ENCODE results near the gene OLR1.

Gene OLR1

DNA sequence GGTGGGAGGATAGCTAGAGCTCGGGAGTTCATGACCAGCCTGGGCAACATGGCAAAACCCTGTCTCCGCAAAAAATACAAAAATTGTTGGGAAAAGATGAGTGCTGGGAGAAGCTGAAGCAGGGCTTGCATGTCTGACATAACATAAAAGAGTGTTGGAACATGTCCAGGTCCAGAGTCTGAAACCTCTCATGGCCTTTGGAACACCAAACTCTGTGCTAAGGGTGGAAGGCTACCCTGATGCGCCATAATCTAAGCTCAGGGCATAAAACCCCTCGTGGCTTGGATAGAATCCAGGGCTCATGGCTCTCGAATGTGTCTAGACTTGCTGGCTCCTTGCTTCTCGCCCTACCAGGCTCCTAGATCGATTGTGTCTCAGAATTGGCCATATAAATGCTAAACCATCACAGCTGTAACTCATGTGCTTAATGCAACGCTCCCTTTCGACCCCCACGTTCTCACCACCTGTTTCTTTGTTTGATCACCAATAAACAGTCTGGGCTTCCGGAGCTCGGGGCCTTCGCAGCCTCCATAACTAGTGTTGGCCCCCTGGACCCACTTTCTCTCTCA lies 35.2 kb downstream of the OLR1 start:
- H3K9me3 Mint-ChIP-seq = no peaks in the 10 kb centered on the region
- no peaks in the 10 kb centered on the region for H3K27me3 Mint-ChIP-seq (ENCODE audit: low read depth)
- no peaks in the 10 kb centered on the region for H3K4me1 Mint-ChIP-seq
- no peak overlapping the region for H3K4me3 Mint-ChIP-seq
- no peak overlapping the region for H3K27ac Mint-ChIP-seq
- TF ChIP-seq, protein P1, sequence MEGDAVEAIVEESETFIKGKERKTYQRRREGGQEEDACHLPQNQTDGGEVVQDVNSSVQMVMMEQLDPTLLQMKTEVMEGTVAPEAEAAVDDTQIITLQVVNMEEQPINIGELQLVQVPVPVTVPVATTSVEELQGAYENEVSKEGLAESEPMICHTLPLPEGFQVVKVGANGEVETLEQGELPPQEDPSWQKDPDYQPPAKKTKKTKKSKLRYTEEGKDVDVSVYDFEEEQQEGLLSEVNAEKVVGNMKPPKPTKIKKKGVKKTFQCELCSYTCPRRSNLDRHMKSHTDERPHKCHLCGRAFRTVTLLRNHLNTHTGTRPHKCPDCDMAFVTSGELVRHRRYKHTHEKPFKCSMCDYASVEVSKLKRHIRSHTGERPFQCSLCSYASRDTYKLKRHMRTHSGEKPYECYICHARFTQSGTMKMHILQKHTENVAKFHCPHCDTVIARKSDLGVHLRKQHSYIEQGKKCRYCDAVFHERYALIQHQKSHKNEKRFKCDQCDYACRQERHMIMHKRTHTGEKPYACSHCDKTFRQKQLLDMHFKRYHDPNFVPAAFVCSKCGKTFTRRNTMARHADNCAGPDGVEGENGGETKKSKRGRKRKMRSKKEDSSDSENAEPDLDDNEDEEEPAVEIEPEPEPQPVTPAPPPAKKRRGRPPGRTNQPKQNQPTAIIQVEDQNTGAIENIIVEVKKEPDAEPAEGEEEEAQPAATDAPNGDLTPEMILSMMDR (IDR thresholded peaks at IDR 0.05; ENCODE audit: unreplicated experiment in 3 of 3) = no peak
- H3K36me3 Mint-ChIP-seq (ENCODE audit: low read depth) = no peaks in the 10 kb centered on the region

DNA sequence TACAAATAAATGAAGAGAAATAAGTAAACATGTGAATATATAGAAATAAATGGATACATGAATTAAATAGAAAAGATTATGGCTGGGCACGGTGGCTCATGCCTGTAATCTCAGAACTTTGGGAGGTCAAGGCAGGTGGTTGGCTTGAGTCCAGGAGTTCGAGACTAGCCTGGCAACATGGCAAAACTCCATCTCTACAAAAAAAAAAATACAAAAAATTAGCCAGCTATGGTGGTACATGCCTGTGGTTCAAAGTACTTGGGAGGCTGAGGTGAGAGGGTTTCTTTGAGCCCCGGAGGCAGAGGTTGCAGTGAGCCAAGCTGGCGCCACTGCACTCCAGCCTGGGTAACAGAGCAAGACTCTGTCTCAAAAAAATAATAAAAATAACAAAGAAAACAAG lies 36.8 kb downstream of the OLR1 start:
- no peak overlapping the region for H3K4me3 Mint-ChIP-seq
- no peak overlapping the region for H3K27ac Mint-ChIP-seq
- no peaks in the 10 kb centered on the region for H3K4me1 Mint-ChIP-seq
- H3K27me3 Mint-ChIP-seq (ENCODE audit: low read depth) = no peaks in the 10 kb centered on the region
- TF ChIP-seq, protein P1 (IDR thresholded peaks at IDR 0.05; ENCODE audit: unreplicated experiment in 3 of 3) = no peak
- no peaks in the 10 kb centered on the region for H3K9me3 Mint-ChIP-seq
- no peaks in the 10 kb centered on the region for H3K36me3 Mint-ChIP-seq (ENCODE audit: low read depth)

DNA sequence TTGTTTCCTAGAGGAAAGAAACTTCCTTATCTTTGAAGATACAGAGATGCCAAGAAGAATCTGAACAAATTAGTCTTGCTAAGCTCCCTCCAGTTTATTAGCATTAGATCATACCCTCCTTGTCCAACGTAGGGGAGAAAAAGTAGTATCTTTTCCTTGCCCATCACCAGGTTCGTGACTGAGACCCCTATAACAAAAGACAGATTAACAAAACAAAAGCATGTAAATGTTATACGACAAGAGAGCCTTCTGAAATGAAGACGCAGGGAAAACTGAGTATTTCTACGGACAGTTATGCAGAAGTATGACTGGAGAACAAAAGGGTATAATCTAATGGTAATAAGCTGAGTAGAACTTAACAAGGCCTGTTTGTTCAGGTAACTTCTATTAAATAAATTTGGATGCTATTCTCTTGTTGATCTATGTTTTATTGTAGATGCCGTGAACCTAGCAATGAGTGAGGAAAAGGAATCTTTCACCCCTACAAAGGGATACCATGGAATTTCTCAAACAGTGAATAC lies 39.0 kb downstream of the OLR1 start:
- H3K27me3 Mint-ChIP-seq (ENCODE audit: low read depth) = no peaks in the 10 kb centered on the region
- no peaks in the 10 kb centered on the region for H3K36me3 Mint-ChIP-seq (ENCODE audit: low read depth)
- H3K4me1 Mint-ChIP-seq = no peaks in the 10 kb centered on the region
- H3K27ac Mint-ChIP-seq = no peak overlapping the region
- H3K9me3 Mint-ChIP-seq = no peaks in the 10 kb centered on the region
- TF ChIP-seq, protein P1 (IDR thresholded peaks at IDR 0.05; ENCODE audit: unreplicated experiment in 3 of 3) = no peak
- H3K4me3 Mint-ChIP-seq = no peak overlapping the region

DNA sequence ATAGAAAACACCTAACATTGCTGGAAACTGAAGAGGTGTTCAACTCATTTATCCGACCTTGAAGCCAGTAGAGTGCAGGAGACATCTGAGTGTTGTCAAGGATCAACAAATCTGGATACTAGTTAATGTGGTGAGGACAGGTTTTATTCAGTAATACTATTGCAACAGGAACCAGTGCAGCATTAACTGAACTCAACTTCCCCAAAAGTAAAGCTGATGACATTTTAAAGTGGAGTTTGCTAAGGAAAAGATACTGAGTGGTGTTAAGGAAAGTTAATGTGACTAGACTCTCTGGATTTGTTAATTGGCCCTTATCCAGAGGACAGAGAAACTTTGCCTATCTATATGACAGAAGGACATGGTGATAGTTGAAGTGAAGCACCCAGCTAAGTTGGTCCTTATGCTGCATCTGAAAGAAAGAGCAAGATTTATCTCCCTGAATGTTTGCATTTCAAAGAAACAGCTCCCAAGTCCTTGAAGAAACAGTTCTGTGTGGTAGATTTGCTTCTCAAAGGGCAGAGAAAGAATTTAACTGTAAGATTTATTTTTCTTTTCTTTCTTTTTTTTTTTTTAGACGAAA lies 40.7 kb downstream of the OLR1 start:
- TF ChIP-seq, protein P1 (IDR thresholded peaks at IDR 0.05; ENCODE audit: unreplicated experiment in 3 of 3) = no peak
- H3K27me3 Mint-ChIP-seq (ENCODE audit: low read depth) = no peaks in the 10 kb centered on the region
- no peak overlapping the region for H3K4me3 Mint-ChIP-seq
- H3K9me3 Mint-ChIP-seq = no peaks in the 10 kb centered on the region
- H3K36me3 Mint-ChIP-seq (ENCODE audit: low read depth) = no peaks in the 10 kb centered on the region
- no peaks in the 10 kb centered on the region for H3K4me1 Mint-ChIP-seq
- no peak overlapping the region for H3K27ac Mint-ChIP-seq

DNA sequence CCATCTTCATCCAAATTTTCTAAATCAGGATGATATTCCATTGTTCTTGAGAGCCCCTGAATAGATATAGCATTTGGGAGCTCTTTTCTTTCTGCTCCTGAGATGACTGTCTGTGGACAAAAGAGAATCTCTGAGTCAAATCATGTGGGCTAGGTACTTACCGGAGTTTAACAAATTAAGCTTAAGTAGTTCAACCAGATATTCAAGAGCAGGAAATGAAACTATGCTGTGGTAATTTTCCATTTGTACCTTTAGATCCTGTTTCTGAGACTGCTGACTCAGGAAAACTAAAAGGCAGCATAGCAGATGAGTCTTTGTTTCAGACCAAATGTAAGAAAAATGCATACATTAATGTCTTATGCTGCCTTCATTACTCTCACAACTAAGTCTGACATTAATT lies 41.9 kb downstream of the OLR1 start, which contains the start of gene CLEC7A:
TSS of gene CLEC7A (minus strand) at position 158 of the 400 bp plus-strand sequence. CDS start at position 41, 117 bp downstream.
- Mint-ChIP-seq H3K36me3 (ENCODE audit: low read depth) (no peaks in the 10 kb centered on the region), H3K4me1 (no peaks in the 10 kb centered on the region), H3K9me3 (no peaks in the 10 kb centered on the region), H3K27me3 (ENCODE audit: low read depth) (no peaks in the 10 kb centered on the region), H3K4me3 (no peak within 1 kb of the TSS), H3K27ac (peak within 1 kb of the TSS in 1 of 3 experiments; percentile 55)
- TF ChIP-seq, protein P1 (IDR thresholded peaks at IDR 0.05; ENCODE audit: unreplicated experiment in 3 of 3) = no peak

DNA sequence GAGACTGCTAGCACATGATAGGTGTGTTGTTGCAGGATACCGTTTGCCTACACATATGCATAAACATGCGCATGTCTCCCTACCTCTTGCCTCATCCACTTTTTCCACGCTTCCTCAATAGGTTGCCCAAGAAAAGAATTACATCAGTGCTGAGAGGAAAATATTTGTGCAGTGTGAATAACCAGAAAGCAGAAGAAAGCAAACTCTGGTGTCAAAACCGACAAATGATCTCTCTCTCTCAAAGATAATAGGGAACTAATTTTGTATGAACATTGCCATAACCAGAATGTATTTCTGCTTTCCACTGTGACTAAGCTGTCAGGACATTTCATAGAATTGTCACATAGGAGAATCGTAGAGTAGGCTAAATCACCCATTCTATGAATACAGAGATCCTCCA lies 43.2 kb downstream of the OLR1 start:
- H3K9me3 Mint-ChIP-seq = no peaks in the 10 kb centered on the region
- H3K36me3 Mint-ChIP-seq (ENCODE audit: low read depth) = no peaks in the 10 kb centered on the region
- H3K4me3 Mint-ChIP-seq = no peak overlapping the region
- TF ChIP-seq, protein P1 (IDR thresholded peaks at IDR 0.05; ENCODE audit: unreplicated experiment in 3 of 3) = no peak
- H3K27ac Mint-ChIP-seq = no peak overlapping the region
- H3K4me1 Mint-ChIP-seq = no peaks in the 10 kb centered on the region
- no peaks in the 10 kb centered on the region for H3K27me3 Mint-ChIP-seq (ENCODE audit: low read depth)

Measured in nephron (organoid).